NCI-H774 (cell line): ENCODE results near the gene KRTAP9-1.
"Not testable (repeated sequence)": the region's sequence is repeated elsewhere in the genome, so short reads cannot be mapped to it uniquely, and the experiment has no call there.

ENCODE experiments used
- DNase-seq: peaks from one replicate; lab custom pipeline; 2025; lab: John Stamatoyannopoulos, UW

KRTAP9-1 gene, protein sequence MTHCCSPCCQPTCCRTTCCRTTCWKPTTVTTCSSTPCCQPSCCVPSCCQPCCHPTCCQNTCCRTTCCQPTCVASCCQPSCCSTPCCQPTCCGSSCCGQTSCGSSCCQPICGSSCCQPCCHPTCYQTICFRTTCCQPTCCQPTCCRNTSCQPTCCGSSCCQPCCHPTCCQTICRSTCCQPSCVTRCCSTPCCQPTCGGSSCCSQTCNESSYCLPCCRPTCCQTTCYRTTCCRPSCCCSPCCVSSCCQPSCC

DNA sequence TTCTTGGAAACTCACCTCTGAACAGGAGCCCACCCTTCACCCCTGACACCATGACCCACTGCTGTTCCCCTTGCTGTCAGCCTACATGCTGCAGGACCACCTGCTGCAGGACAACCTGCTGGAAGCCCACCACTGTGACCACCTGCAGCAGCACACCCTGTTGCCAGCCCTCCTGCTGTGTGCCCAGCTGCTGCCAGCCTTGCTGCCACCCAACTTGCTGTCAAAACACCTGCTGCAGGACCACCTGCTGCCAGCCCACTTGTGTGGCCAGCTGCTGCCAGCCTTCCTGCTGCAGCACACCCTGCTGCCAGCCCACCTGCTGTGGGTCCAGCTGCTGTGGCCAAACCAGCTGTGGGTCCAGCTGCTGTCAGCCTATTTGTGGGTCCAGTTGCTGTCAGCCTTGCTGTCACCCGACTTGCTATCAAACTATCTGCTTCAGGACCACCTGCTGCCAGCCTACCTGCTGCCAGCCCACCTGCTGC lies at the start of gene KRTAP9-1:
Gene KRTAP9-1, plus strand, starts transcription at position 51 of the 482 bp plus-strand sequence. Its CDS starts 0 bp downstream, at position 51.
- DNase-seq = not testable (repeated sequence)

DNA sequence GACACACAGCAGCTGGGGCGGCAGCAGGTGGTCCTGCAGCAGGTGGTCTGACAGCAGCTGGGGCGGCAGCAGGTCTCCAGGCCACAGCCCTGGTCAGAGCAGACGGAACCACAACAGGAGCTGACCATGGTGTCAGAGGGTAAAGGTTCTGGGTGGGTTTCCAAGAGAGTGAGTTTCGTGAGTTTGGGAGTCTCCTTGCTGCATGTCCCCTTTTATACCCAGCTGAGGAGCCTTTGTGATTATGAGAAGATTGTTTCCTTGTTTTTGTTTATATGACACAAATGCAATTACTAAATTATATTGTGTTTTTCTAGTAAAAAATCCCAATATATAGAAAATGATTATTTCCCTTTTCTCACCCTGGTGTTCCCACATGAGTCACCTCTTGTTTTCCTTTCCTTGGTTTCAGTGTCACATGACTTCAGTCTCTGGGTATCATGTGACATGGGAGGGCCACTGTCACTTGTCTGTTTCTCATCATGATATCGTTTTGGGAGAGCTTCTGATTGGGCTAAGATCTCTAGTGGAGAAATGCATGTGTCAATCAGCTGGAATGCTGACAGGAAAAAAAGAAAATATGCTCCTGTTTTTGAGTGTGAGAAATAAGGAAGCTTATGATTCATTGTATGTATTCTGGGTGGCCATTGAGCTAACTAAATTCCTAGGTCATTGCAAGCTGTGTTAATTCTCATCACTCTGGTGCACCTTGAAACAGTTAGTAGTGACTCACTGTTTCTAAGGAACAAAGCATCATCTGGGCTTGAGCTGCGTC lies 49.1 kb upstream of the KRTAP9-1 start, which contains the start of gene KRTAP4-6:
Gene KRTAP4-6, minus strand, starts transcription at position 185 of the 772 bp plus-strand sequence. Its CDS starts 57 bp downstream, at position 128.
- DNase-seq = no peak

DNA sequence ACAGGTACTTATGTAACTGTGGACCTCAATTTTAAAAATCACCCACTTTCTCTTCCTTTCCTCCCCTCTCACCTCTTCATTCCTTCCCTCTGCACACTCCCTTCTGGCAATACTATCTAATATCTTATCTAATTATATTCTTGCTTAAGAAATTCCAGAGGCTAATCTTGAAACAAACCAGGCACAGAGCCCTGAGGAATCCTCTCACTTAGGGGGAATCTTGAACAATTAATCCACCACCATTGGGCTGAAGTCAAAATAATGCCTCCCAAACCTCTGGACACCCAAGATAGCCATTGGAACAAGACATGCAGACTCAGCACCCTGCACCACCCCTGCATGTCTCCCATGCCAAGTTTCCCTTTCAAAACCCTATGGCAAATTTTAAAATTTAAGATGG lies 48.3 kb upstream of the KRTAP9-1 start:
- DNase-seq = no peak

DNA sequence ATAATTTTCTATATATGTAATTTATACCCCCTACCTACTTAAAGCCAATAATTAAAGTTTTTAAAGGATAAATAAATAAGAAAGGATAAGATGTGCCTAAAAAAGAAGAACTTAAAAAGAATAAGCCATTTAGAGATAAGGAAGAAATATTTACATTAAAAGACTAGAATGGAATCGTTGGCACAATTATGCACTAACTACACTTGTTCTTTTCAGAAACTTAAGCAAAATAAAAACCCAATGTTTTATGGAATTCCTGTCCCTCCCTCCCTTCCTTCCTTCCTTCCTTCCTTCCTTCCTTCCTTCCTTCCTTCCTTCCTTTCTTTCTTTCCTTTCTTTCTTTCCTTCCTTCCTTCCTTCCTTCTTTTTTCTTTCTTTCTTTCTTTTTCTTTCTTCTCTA lies 44.8 kb upstream of the KRTAP9-1 start:
- DNase-seq = no peak

DNA sequence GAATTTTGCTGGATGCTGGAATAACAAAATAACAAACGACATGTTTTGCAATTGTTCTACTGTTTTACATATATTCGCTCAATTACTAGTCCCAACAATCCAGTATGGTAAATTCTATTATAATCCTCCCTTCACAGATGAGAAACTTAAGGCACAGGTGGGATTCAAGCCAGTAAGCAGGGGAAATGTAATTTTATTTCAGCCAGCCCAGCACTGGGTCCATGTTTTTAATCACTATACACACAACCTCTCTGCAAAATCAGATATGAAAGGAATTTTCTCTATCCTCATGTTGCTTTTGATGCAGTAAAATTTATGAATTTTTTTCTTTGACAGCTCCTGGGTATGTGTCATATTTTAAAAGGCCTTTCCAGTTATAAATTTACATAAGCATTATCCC lies 44.4 kb upstream of the KRTAP9-1 start:
- DNase-seq = no peak

DNA sequence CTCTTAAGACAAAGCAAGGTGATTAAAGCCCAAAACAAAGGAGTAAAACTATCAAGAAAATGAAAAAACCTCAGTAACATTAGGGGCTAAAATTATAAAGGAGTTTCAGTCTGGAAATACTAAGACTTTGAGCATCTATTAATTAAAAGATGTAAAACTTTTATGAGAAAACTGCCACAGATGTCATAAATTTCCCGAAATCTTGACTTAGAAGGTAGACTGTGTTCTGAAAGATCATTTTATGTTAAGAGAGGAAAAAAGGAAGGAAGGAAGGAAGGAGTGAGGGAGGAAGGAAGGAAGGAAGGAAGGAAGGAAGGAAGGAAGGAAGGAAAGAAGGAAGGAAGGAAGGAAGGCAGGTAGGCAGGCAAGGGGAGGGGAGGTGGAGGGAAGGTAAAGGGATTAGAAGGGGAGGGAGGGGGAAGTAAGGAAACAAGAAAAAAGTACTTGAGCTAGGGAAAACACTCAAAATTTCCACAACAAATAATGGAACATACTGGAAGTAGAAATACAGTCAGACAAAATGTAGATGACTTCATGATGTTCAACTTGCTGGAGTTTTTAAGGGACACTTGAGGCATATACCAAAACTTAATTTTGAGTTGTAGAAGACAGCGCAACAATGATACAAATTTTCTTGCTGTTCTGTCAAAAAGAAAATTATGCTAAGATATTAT lies 42.0 kb upstream of the KRTAP9-1 start:
- DNase-seq = no peak

DNA sequence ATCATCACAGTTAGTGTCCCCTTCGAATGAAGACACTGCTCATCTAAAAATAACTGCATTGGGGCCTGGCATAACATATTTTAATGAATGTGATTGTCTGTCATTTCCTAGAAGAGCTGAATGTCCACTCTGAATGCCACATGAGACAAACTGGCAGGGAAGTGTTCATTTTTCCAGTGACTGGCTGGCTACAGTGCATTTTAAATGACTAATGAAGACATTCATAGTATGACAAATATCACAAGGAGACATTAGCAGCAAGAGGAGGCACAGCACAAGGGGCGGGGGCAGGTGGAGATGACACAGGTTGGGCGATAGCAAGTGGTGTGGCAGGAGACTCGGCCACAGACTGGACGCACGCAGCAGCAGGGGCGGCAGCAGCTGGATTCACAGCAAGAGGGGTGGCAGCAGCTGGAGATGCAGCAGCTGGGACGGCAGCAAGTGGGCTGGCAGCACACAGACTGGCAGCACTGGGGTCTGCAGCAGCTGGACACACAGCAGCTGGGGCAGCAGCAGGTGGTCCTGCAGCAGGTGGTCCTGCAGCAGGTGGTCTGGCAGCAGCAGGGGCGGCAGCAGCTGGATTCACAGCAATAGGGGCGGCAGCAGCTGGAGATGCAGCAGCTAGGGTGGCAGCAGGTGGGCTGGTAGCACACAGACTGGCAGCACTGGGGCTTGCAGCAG lies 40.6 kb upstream of the KRTAP9-1 start:
- not testable (repeated sequence) for DNase-seq

DNA sequence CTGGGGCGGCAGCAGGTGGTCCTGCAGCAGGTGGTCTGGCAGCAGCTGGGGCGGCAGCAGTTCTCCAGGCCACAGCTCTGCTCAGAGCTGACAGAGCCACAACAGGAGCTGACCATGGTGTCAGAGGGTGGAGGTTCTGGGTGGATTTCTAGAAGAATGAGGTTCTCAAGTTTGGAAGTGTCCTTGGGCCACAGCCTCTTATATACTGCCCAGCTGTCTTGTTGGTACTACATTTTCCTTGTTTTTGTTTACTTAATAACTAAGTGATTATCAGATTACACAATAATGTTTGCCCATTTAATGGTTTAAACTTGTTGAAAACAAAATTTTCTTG lies 40.1 kb upstream of the KRTAP9-1 start, which contains the start of gene KRTAP4-5:
Gene KRTAP4-5, minus strand, starts transcription at position 174 of the 334 bp plus-strand sequence. Its CDS starts 58 bp downstream, at position 116.
- no peak for DNase-seq

DNA sequence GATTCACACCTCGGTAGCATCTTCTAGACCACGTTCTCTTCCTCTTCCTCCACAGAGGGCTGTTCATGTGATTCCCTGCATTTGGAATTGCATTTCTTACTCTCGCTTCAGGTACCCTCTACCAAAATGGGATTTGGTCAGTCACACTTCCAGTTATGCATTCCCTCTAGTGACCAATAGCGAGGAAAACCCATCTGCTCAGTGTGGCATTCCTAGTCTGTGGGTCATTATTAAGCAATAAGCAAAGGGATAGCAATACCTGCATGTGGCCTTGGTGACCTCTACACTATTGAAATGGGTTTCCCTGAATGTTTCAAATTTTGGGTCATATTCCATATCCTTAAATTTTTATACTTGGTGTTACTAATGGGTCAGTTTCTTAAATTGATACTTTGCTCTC lies 39.7 kb upstream of the KRTAP9-1 start:
- no peak for DNase-seq

DNA sequence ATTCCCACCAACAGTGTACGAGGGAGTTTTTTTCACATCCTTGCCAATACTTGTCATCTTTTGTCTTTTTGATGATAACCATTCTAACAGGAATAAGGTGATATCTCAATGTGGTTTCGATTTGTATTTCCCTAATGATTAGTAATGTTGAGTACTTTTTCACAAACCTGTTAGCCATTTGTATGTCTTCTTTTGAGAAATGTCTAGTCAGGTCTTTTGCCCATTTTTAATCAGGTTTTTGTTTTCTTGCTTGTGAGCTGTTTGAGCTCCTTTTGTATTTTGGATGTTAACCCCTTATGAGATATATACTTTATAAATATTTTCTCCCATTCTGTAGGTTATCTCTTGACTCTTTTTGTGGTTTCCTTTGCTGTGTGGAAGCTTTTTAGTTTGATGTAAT lies 38.2 kb upstream of the KRTAP9-1 start:
- DNase-seq = no peak

DNA sequence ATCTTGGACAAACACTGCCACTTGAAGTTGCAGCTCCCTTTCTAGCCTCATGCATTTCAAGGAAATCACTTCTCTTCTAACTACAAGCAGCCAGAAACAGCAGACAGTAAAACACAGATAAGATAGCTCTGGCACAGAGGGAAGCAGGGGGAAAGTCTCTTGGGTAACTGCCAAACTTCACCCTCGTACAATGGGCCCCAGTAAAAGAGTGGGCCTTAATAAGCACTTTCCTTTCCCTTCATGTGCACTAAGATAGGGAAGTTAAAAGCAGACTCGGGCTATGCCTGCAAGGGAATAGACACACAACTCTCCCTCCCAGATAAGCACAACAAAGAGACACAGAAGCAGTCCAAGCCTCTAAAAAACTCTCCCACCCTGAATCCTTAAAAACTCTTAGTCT lies 35.8 kb upstream of the KRTAP9-1 start:
- no peak for DNase-seq

DNA sequence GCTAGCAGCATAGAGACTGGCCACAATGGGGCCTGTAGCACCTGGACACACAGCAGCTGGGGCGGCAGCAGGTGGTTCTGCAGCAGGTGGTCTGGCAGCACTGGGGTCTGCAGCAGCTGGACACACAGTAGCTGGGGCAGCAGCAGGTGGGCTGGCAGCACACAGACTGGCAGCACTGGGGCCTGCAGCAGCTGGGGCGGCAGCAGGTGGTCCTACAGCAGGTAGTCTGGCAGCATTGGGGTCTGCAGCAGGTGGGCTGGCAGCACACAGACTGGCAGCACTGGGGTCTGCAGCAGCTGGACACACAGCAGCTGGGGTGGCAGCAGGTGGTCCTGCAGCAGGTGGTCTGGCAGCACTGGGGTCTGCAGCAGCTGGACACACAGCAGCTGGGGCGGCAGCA lies 29.5 kb upstream of the KRTAP9-1 start:
- DNase-seq = not testable (repeated sequence)

DNA sequence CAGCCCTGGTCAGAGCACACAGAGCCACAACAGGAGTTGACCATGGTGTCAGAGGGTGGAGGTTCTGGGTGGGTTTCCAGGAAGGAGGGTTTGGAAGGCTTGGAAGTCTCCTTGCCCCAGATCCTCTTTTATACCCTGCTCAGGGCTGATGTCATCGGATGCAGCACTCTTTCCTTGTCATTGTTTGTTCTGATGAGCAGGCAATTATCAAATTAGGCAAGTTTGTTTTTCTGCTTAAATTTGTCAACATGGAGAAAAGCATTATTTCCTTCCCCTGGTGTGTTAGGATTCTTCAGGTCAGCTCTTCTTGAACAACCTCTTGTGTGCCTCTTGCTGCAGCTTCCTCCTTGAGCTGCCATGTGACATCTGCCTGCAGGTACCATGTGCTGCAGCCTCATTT lies 29.0 kb upstream of the KRTAP9-1 start, which contains the start of gene KRTAP4-4:
Gene KRTAP4-4, minus strand, starts transcription at position 101 of the 400 bp plus-strand sequence. Its CDS starts 57 bp downstream, at position 44.
- no peak for DNase-seq

DNA sequence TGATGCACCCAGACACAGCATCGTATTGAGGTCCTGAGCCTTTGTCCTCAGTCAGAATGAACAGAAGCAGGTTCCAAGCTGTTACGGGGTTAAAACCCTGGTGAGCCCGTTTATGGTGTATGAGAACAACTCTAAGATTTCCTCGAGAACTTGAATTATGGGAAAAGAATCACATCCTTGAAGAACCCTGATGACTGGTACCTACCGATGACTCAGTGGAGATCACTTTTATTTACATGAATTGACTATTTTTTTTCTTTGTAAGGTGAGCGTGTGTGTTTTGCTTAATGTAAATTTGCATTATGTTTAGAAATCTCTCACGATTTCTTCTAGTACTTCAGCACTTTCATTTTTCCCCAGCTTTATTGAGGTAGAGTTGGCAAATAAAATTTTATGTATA lies 25.9 kb upstream of the KRTAP9-1 start:
- no peak for DNase-seq

DNA sequence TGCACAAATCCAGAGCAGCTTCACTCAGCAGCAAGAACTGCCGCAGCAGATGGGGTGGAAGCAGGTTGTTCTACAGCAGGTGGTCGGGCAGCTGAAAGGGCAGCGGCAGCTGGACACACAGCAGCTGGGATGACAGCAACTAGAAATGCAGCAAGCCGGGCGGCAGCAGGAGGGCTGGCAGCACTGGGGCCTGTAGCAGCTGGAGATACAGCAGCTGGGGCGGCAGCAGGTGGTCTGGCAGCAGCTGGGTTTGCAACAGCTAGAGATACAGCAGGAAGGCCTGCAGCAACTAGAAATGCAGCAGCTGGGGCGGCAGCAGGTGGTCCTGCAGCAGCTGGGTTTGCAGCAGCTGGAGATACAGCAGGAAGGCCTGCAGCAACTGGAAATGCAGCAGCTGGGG lies 22.1 kb upstream of the KRTAP9-1 start:
- DNase-seq = peak; percentile 74

DNA sequence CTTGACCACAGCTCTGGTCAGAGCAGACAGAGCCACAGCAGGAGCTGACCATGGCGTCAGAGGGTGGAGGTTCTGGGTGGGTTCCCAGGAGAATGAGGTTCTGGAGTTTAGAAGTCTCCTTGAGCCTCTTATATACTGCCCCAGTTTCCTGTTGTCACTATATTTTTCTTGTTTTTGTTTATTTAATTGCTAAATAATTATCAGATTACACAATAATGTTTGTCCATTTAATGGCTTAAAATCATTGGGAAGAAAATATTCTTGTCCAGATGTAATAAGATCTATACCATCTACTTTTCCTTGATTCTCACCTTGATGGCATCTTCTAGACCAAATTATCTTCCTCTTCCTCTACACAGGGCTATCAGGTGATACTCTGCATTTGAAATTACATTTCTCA lies 21.6 kb upstream of the KRTAP9-1 start, which contains the start of gene KRTAP4-3:
Gene KRTAP4-3, minus strand, starts transcription at position 101 of the 400 bp plus-strand sequence. Its CDS starts 49 bp downstream, at position 52.
- no peak for DNase-seq

DNA sequence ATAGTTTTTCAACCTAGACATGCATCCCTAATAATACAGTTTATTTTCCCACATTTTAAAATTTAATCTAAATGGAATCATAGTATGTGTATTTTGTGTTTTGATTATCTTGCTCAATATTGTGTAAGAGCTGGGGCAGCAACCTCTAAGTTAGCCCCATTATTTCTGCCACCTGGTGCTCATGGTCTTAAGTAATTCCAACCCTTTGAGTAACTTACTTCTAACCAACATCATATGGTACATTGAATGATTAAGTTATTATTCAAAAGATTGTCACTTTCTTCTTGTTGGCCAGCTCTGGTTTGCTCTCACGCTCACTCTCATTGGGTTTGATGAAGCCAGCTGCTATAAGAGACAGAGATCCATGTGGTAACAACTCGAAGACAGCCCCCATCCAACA lies 17.8 kb upstream of the KRTAP9-1 start:
- DNase-seq = no peak

DNA sequence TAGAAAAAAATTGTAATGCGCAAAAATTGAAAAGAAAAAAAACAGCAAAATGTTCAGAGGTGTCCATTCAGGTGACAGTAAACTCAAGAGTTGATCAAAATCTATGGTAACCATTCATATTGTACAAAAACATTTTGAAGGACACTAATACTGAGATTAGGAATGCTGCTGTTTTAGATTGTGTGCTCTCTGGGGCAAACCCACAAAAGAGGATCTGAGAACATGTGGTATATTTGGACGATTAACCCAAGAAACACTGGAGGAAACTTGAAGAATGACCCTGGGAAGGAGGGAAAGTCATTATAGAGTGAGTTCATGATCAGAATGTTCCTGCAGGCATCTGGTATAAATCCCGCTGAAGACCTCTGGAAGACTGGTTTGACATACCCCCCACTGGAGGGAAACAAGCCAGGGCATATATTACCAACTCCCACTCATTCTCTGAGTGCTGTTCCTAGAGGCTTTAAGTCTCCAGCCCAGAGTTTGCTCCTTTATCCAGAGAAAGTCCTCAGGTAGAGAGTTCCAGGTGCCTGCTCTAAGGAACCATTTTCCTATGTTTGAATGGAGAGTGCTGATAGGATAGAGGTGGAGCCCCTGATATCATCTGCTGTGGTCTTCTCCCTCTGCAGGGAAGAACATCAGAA lies 12.8 kb upstream of the KRTAP9-1 start:
- no peak for DNase-seq

DNA sequence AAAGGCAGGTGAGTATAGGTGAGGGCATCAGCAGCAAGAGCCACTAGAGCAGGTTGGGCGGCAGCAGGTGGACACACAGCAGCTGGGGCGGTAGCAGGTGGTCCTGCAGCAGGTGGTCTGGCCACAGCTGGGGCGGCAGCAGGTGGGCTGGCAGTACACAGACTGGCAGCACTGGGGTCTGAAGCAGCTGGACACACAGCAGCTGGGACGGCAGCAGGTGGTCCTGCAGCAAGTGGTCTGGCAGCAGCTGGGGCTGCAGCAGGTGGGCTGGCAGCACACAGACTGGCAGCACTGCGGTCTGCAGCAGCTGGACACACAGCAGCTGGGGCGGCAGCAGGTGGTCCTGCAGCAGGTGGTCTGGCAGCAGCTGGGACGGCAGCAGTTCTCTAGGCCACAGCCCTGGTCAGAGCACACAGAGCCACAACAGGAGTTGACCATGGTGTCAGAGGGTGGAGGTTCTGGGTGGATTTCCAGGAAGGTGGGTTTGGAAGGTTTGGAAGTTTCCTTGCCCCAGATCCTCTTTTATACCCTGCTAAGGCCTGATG lies 11.9 kb upstream of the KRTAP9-1 start, which contains the start of gene KRTAP4-2:
Gene KRTAP4-2, minus strand, starts transcription at position 495 of the 545 bp plus-strand sequence. Its CDS starts 57 bp downstream, at position 438.
- no peak for DNase-seq

DNA sequence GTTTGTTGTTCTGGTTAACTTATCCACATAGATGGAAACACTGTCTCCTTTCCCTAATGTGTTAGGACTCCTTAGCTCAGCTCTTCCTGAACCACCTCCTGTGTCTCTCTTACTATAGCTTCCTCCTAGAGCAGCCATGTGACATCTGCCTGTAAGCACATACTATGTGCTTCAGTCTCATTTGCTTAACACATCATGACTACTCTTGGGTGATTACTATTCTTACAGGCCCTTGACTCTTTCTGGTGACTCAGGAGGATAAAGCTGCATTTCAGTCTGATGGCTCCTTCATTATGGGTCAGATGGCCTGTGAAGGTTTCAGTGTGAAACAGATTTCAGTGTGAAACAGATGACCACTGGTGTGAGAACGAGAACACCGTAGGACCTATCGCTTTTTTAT lies 11.3 kb upstream of the KRTAP9-1 start:
- DNase-seq = no peak
